ENCODE results near the gene CCT5. TPM values are rescaled to one million over a fixed set of nuclear protein-coding genes. Genes with fewer than 3 reads are reported as not detected.
A peak's percentile ranks its signal among the peaks of the same experiment; 100 is the strongest.

Gene CCT5
- 100 to 1,000 TPM in 3 of 5 donors, 10 to 100 TPM in 2; 63.3 to 111 (median 105) TPM for total RNA-seq
- 161 TPM for total RNA-seq (2013)
- total RNA-seq: 64.7 to 948 (median 124) reads per million in 29 experiments

GRCh38 chr5:10249948-10250805, at the start of gene CCT5:
TSS of gene CCT5 (plus strand) at chr5:10250280. CDS start at chr5:10250341, 61 bp downstream.
- no peaks in the 10 kb centered on the region for H3K9me3 ChIP-seq
- peaks cover 52 to 61% (median 53%) of the 10 kb centered on the region in 3 donors for H3K4me1 Mint-ChIP-seq

GRCh38 chr5:10201223-10201868, 48.7 kb upstream of the CCT5 start:
- ChIA-PET POLR2A (no interaction called here), CTCF (no interaction called here)
- Mint-ChIP-seq H3K4me3 (no peak overlapping the region), H3K36me3 (peaks cover 17% of the 10 kb centered on the region), H3K4me1 (no peaks in the 10 kb centered on the region), H3K9me3 (peaks cover 5 to 29% (median 11%) of the 10 kb centered on the region in 3 donors), H3K27me3 (no peaks in the 10 kb centered on the region), H3K27ac (no peak overlapping the region)
- Histone ChIP-seq H3K36me3 (ENCODE audit: control insufficient read depth in 2 of 2, extremely low read depth in 1 of 2, insufficient read depth in 1 of 2, low read length in 1 of 2) (no peaks in the 10 kb centered on the region), H3K9me3 (no peaks in the 10 kb centered on the region), H3K27me3 (replicated peaks in 1 of 2; ENCODE audit: control insufficient read depth in 2 of 2, extremely low read depth in 1 of 2, insufficient read depth in 2 of 2, low read length in 1 of 2) (no peaks in the 10 kb centered on the region), H3K4me3 (ENCODE audit: control insufficient read depth in 1 of 2, extremely low read depth in 1 of 2, low read length in 1 of 2) (no peak overlapping the region), H3K27ac (ENCODE audit: low read length) (no peak overlapping the region), H3K4me1 (ENCODE audit: control insufficient read depth in 1 of 2, extremely low read depth in 1 of 2, insufficient read depth in 2 of 2, low read length in 2 of 2) (no peaks in the 10 kb centered on the region)
- no peak for ATAC-seq (replicated peaks in 1 of 4)
- WGBS (ENCODE audit: insufficient coverage): no CpG with 5 or more reads among the region's 4 CpGs
- DNase-seq: no peak

More at GRCh38 chr5:10249948-10250805, at the start of gene CCT5:
- ChIA-PET POLR2A (interaction anchor here (0.5 to 1.0 kb wide), 3 partner anchors 103 to 168 kb away, joined by 3 to 10 read pairs (median 3); partner anchors contain the start of gene MARCHF6 (in 1 of the 2)), CTCF (interaction anchor here (1.3 to 1.7 kb wide), 2 partner anchors 108 to 378 kb away, joined by 4 to 5 read pairs; no protein-coding TSS in a partner anchor)
- ATAC-seq (replicated peaks in 1 of 4): peak; percentile 74 to 81 (median 76)
- no peaks in the 10 kb centered on the region for H3K9me3 Mint-ChIP-seq
- Histone ChIP-seq H3K27me3 (replicated peaks in 1 of 2; ENCODE audit: control insufficient read depth in 2 of 2, extremely low read depth in 1 of 2, insufficient read depth in 2 of 2, low read length in 1 of 2) (no peaks in the 10 kb centered on the region), H3K27ac (ENCODE audit: low read length) (peak within 1 kb of the TSS; percentile 98), H3K4me1 (ENCODE audit: control insufficient read depth in 1 of 2, extremely low read depth in 1 of 2, insufficient read depth in 2 of 2, low read length in 2 of 2) (peaks cover 22 to 38% of the 10 kb centered on the region in 2 experiments), H3K36me3 (ENCODE audit: control insufficient read depth in 2 of 2, extremely low read depth in 1 of 2, insufficient read depth in 1 of 2, low read length in 1 of 2) (peaks cover 3 to 10% of the 10 kb centered on the region in 2 donors), H3K4me3 (ENCODE audit: control insufficient read depth in 1 of 2, extremely low read depth in 1 of 2, low read length in 1 of 2) (peak within 1 kb of the TSS; percentile 99)
- peak within 1 kb of the TSS; percentile 86 to 92 (median 86) for H3K4me3 Mint-ChIP-seq
- peak; percentile 78 to 96 (median 88) for DNase-seq
- H3K27me3 Mint-ChIP-seq: no peaks in the 10 kb centered on the region
- peak within 1 kb of the TSS; percentile 99 for H3K27ac Mint-ChIP-seq
- WGBS (ENCODE audit: insufficient coverage): under 1% methylated on average over 66 of the region's 67 CpGs
- H3K36me3 Mint-ChIP-seq: peaks cover 14% of the 10 kb centered on the region

- H3K9me3 ChIP-seq: no peaks in the 10 kb centered on the region
- Mint-ChIP-seq H3K9me3 (peaks cover 5 to 21% (median 11%) of the 10 kb centered on the region in 3 donors), H3K27me3 (no peaks in the 10 kb centered on the region), H3K4me3 (no peak overlapping the region), H3K27ac (no peak overlapping the region), H3K36me3 (peaks cover 17% of the 10 kb centered on the region), H3K4me1 (no peaks in the 10 kb centered on the region)
- no peaks in the 10 kb centered on the region for H3K4me1 ChIP-seq (ENCODE audit: control insufficient read depth in 1 of 2, extremely low read depth in 1 of 2, insufficient read depth in 2 of 2, low read length in 2 of 2)
- WGBS (ENCODE audit: insufficient coverage): 100% methylated on average over 2 of the region's 3 CpGs
- ChIA-PET CTCF (no interaction called here), POLR2A (no interaction called here)
- ATAC-seq (replicated peaks in 1 of 4): no peak
- no peak for DNase-seq
- no peaks in the 10 kb centered on the region for H3K27me3 ChIP-seq (replicated peaks in 1 of 2; ENCODE audit: control insufficient read depth in 2 of 2, extremely low read depth in 1 of 2, insufficient read depth in 2 of 2, low read length in 1 of 2)
- no peak overlapping the region for H3K27ac ChIP-seq (ENCODE audit: low read length)
- H3K36me3 ChIP-seq (ENCODE audit: control insufficient read depth in 2 of 2, extremely low read depth in 1 of 2, insufficient read depth in 1 of 2, low read length in 1 of 2): no peaks in the 10 kb centered on the region
- H3K4me3 ChIP-seq (ENCODE audit: control insufficient read depth in 1 of 2, extremely low read depth in 1 of 2, low read length in 1 of 2): no peak overlapping the region
Observed at GRCh38 chr5:10202089-10202910, 47.8 kb upstream of the CCT5 start.

GRCh38 chr5:10209004-10209403, 41.1 kb upstream of the CCT5 start:
- POLR2A ChIA-PET: no interaction called here
- H3K27ac ChIP-seq (ENCODE audit: low read length): no peak overlapping the region
- DNase-seq (no peak), ATAC-seq (replicated peaks in 1 of 4) (no peak)
- H3K27me3 Mint-ChIP-seq: no peaks in the 10 kb centered on the region
- no peaks in the 10 kb centered on the region for H3K4me1 ChIP-seq (ENCODE audit: control insufficient read depth in 1 of 2, extremely low read depth in 1 of 2, insufficient read depth in 2 of 2, low read length in 2 of 2)
- peaks cover 7% of the 10 kb centered on the region for H3K36me3 Mint-ChIP-seq
- H3K4me3 ChIP-seq (ENCODE audit: control insufficient read depth in 1 of 2, extremely low read depth in 1 of 2, low read length in 1 of 2): no peak overlapping the region
- no peak overlapping the region for H3K27ac Mint-ChIP-seq
- CTCF ChIA-PET: no interaction called here
- H3K9me3 ChIP-seq: no peaks in the 10 kb centered on the region
- H3K36me3 ChIP-seq (ENCODE audit: control insufficient read depth in 2 of 2, extremely low read depth in 1 of 2, insufficient read depth in 1 of 2, low read length in 1 of 2): no peaks in the 10 kb centered on the region
- H3K4me1 Mint-ChIP-seq: no peaks in the 10 kb centered on the region
- no peaks in the 10 kb centered on the region for H3K27me3 ChIP-seq (replicated peaks in 1 of 2; ENCODE audit: control insufficient read depth in 2 of 2, extremely low read depth in 1 of 2, insufficient read depth in 2 of 2, low read length in 1 of 2)
- H3K4me3 Mint-ChIP-seq: no peak overlapping the region
- WGBS (ENCODE audit: insufficient coverage): no CpG with 5 or more reads among the region's 1 CpG
- no peaks in the 10 kb centered on the region for H3K9me3 Mint-ChIP-seq

- Histone ChIP-seq H3K9me3 (no peaks in the 10 kb centered on the region), H3K4me3 (ENCODE audit: control insufficient read depth in 1 of 2, extremely low read depth in 1 of 2, low read length in 1 of 2) (no peak overlapping the region), H3K27ac (ENCODE audit: low read length) (no peak overlapping the region), H3K27me3 (replicated peaks in 1 of 2; ENCODE audit: control insufficient read depth in 2 of 2, extremely low read depth in 1 of 2, insufficient read depth in 2 of 2, low read length in 1 of 2) (no peaks in the 10 kb centered on the region), H3K36me3 (ENCODE audit: control insufficient read depth in 2 of 2, extremely low read depth in 1 of 2, insufficient read depth in 1 of 2, low read length in 1 of 2) (no peaks in the 10 kb centered on the region), H3K4me1 (ENCODE audit: control insufficient read depth in 1 of 2, extremely low read depth in 1 of 2, insufficient read depth in 2 of 2, low read length in 2 of 2) (no peaks in the 10 kb centered on the region)
- Mint-ChIP-seq H3K4me1 (no peaks in the 10 kb centered on the region), H3K4me3 (no peak overlapping the region), H3K27ac (no peak overlapping the region), H3K9me3 (no peaks in the 10 kb centered on the region), H3K27me3 (no peaks in the 10 kb centered on the region), H3K36me3 (peaks cover 4% of the 10 kb centered on the region)
- WGBS (ENCODE audit: insufficient coverage): 100% methylated on average over 1 of the region's 5 CpGs
- ChIA-PET CTCF (no interaction called here), POLR2A (no interaction called here)
- no peak for ATAC-seq (replicated peaks in 1 of 4)
- DNase-seq: no peak
Observed at GRCh38 chr5:10213316-10213715, 36.8 kb upstream of the CCT5 start.

- DNase-seq: no peak
- no peak for ATAC-seq (replicated peaks in 1 of 4)
- no peaks in the 10 kb centered on the region for H3K27me3 ChIP-seq (replicated peaks in 1 of 2; ENCODE audit: control insufficient read depth in 2 of 2, extremely low read depth in 1 of 2, insufficient read depth in 2 of 2, low read length in 1 of 2)
- no peak overlapping the region for H3K4me3 ChIP-seq (ENCODE audit: control insufficient read depth in 1 of 2, extremely low read depth in 1 of 2, low read length in 1 of 2)
- no peaks in the 10 kb centered on the region for H3K27me3 Mint-ChIP-seq
- H3K4me1 Mint-ChIP-seq: no peaks in the 10 kb centered on the region
- ChIA-PET POLR2A (no interaction called here), CTCF (no interaction called here)
- no peaks in the 10 kb centered on the region for H3K36me3 ChIP-seq (ENCODE audit: control insufficient read depth in 2 of 2, extremely low read depth in 1 of 2, insufficient read depth in 1 of 2, low read length in 1 of 2)
- H3K4me3 Mint-ChIP-seq: no peak overlapping the region
- WGBS (ENCODE audit: insufficient coverage): no CpG with 5 or more reads among the region's 2 CpGs
- H3K9me3 ChIP-seq: no peaks in the 10 kb centered on the region
- no peaks in the 10 kb centered on the region for H3K4me1 ChIP-seq (ENCODE audit: control insufficient read depth in 1 of 2, extremely low read depth in 1 of 2, insufficient read depth in 2 of 2, low read length in 2 of 2)
- no peak overlapping the region for H3K27ac Mint-ChIP-seq
- H3K9me3 Mint-ChIP-seq: no peaks in the 10 kb centered on the region
- H3K27ac ChIP-seq (ENCODE audit: low read length): no peak overlapping the region
- peaks cover 4% of the 10 kb centered on the region for H3K36me3 Mint-ChIP-seq
Observed at GRCh38 chr5:10214041-10214440, 36.0 kb upstream of the CCT5 start.

Measured in T-cell (primary cell).